PFSK-1 (cell line): ENCODE data around the gene STAT4.

Experiments
- FOXP2 ChIP-seq: optimal IDR thresholded peaks from 2 replicates; pipeline ENCODE3; 2011; ENCODE audit warnings: borderline replicate concordance, control low read depth, inconsistent platforms; ENCODE audit not compliant: insufficient read depth; ENCODE audit errors: extremely low read length, extremely low read depth
- POLR2AphosphoS5 ChIP-seq: IDR thresholded peaks from 2 replicates; pipeline ENCODE4 v1.6.1; 2012; ENCODE audit warnings: low read depth, mild to moderate bottlenecking, control low read depth, low read length, moderate library complexity
- SIN3A ChIP-seq: IDR thresholded peaks from 2 replicates; pipeline ENCODE4 v1.6.1; 2012; ENCODE audit warnings: mild to moderate bottlenecking, low read length, moderate library complexity, borderline replicate concordance; ENCODE audit not compliant: insufficient read depth
- TAF1 ChIP-seq: IDR thresholded peaks from 2 replicates; pipeline ENCODE4 v1.6.1; 2012; ENCODE audit warnings: low read length, control low read depth, borderline replicate concordance; ENCODE audit not compliant: insufficient read depth
- TF ChIP-seq, protein P1 (sequence below), 2 experiments: IDR thresholded peaks; 2 replicates each; pipeline versions ENCODE4 v1.6.1 to v1.8.0; 2011 to 2012; ENCODE audit warnings: low read depth in 2 of 2, low read length in 2 of 2, control low read depth in 1 of 2, inconsistent platforms in 1 of 2, mild to moderate bottlenecking in 1 of 2, moderate library complexity in 1 of 2; ENCODE audit not compliant: insufficient read depth in 1 of 2

DNA sequence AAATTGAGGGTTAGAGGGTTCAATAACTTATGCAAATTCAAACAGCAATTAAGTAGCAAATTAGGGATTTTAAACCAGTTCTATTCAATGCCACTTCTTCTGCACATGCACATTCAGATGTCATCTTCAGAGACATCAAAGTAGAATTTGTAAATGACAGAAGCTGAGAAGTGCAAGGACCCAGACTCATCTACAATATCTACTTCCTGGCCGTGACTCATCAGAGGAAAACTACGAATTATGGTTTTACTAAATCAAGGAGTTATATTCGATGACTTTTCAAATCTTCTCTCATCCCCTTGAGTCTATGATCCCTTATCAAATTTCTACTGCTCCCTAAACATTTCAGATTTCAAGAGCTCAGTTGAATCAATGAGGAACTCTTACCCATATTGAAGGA, 20.0 kb upstream of the STAT4 start:
- no peak for TF ChIP-seq POLR2AphosphoS5
- TF ChIP-seq FOXP2, result no peak
- TF ChIP-seq, protein P1, sequence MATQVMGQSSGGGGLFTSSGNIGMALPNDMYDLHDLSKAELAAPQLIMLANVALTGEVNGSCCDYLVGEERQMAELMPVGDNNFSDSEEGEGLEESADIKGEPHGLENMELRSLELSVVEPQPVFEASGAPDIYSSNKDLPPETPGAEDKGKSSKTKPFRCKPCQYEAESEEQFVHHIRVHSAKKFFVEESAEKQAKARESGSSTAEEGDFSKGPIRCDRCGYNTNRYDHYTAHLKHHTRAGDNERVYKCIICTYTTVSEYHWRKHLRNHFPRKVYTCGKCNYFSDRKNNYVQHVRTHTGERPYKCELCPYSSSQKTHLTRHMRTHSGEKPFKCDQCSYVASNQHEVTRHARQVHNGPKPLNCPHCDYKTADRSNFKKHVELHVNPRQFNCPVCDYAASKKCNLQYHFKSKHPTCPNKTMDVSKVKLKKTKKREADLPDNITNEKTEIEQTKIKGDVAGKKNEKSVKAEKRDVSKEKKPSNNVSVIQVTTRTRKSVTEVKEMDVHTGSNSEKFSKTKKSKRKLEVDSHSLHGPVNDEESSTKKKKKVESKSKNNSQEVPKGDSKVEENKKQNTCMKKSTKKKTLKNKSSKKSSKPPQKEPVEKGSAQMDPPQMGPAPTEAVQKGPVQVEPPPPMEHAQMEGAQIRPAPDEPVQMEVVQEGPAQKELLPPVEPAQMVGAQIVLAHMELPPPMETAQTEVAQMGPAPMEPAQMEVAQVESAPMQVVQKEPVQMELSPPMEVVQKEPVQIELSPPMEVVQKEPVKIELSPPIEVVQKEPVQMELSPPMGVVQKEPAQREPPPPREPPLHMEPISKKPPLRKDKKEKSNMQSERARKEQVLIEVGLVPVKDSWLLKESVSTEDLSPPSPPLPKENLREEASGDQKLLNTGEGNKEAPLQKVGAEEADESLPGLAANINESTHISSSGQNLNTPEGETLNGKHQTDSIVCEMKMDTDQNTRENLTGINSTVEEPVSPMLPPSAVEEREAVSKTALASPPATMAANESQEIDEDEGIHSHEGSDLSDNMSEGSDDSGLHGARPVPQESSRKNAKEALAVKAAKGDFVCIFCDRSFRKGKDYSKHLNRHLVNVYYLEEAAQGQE (IDR thresholded peaks at IDR 0.05; ENCODE audit: insufficient read depth in 1 of 2, low read depth in 2 of 2, low read length in 2 of 2), result no peak
- no peak for TF ChIP-seq TAF1
- no peak for TF ChIP-seq SIN3A
